ENCODE results near the gene ORC4. TPM values are rescaled to one million over a fixed set of nuclear protein-coding genes. Genes with fewer than 3 reads are reported as not detected.

Gene ORC4
- total RNA-seq, 1 experiment from 2014 or later = 84.6 TPM

DNA sequence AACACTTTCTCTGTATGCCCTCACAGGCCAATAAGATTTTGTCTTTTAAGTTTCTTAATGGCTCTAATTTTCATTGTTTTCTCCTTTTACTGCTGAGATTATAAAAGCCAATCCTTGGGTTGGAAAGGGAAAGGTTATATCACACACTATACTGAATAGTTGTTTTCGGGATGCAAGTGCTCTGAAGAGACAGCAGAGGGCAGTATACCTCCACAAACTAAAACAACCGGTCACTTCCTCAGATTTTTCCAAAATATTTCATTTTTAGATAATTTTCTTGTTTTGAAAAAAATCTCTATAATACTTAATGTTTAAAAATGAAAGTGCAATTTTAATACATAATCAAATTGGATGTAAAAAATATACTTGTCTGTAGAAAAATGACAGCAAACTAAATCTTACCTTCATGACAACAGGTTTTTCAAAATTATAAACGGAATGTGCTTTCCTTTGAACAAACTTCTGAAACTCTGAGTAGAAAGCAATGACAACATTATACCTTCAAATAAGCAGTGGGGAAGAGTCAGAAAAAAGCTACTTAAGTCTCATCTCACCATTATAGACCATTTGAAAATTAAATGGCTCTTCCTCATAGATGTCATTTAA, 82.7 kb downstream of the ORC4 start:
- DNase-seq (ENCODE audit: extremely low read depth, low read depth) = peak; percentile 38

GRCh38 chr2:147934881-147935620, 85.5 kb downstream of the ORC4 start:
- no peak for DNase-seq (ENCODE audit: extremely low read depth, low read depth)

GRCh38 chr2:147933931-147934330, 86.6 kb downstream of the ORC4 start:
- DNase-seq (ENCODE audit: extremely low read depth, low read depth) = no peak

DNA sequence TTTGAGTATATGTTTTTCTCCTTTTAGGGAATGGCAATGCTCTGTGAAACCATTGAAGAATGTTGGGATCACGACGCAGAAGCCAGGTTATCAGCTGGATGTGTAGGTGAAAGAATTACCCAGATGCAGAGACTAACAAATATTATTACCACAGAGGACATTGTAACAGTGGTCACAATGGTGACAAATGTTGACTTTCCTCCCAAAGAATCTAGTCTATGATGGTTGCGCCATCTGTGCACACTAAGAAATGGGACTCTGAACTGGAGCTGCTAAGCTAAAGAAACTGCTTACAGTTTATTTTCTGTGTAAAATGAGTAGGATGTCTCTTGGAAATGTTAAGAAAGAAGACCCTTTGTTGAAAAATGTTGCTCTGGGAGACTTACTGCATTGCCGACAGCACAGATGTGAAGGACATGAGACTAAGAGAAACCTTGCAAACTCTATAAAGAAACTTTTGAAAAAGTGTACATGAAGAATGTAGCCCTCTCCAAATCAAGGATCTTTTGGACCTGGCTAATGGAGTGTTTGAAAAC, 93.4 kb downstream of the ORC4 start:
- DNase-seq (ENCODE audit: extremely low read depth, low read depth) = no peak

DNA sequence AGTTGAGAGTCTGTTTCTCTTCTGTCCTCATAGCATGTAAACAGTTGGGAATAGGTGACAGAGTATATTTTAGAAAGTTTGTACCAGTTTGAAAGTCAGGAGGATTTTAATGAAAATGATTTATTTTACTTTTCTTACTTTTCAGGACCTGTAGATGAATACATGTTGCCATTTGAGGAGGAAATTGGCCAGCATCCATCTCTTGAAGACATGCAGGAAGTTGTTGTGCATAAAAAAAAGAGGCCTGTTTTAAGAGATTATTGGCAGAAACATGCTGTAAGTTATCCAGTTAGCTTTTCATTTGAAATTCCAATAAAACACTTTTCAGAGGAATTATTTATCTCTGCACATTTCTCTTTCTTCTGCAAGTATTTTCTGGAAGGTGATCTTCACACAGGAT, 94.7 kb downstream of the ORC4 start:
- DNase-seq (ENCODE audit: extremely low read depth, low read depth) = no peak

GRCh38 chr2:147924647-147925046, 95.9 kb downstream of the ORC4 start:
- no peak for DNase-seq (ENCODE audit: extremely low read depth, low read depth)

DNA sequence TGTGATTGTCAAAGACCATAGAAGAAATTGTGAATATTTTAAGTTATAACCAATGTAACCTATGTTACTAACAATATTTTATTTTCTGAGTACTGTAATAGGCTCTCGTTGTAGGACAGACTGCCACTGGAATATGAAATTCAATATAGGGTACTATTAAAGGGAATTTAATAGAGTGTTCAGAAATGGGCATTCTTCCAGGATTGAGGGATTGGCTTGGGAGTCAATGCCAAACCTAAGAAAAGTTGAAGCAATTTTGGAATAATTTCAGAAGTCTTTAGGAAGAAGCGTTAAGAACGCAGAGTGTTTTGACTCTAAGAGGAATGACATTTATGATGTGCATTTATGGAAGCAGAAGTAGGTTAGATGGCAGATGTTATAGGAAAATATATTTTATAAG, 96.7 kb downstream of the ORC4 start:
- no peak for DNase-seq (ENCODE audit: extremely low read depth, low read depth)

DNA sequence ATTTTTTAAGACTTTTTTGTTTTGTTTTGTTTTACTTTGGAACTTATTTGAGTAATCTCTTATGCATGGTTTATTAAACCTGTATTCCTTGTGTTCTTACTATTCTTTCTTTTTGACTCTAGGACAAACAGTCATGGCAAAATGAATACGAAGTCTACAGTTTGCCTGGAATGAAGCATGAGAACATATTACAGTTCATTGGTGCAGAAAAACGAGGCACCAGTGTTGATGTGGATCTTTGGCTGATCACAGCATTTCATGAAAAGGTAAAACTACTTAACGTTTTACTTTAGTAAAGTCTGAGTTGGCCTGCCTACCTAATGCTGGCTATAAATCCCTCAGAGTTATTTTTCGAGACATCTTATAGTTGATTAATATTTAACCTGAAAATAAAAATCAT, 103.4 kb downstream of the ORC4 start:
- DNase-seq (ENCODE audit: extremely low read depth, low read depth) = no peak

DNA sequence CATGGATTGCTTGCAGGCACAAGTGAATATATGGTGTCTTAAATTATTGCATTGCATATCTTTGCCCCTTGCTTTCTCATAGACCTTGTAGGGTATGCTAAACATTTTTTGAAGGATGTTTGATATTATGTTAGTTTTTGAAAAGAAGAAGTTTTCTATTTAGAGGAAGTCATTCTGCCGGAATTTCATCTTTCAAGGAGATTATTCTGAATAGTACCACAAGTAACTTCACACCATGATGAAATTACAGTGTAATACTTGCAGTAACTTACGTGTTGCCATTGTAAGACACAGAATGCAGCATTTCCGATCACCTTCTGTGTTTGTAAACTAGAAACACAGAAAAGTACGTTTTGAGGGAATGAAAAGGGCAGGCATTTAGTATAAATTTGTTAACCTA, 103.8 kb downstream of the ORC4 start:
- DNase-seq (ENCODE audit: extremely low read depth, low read depth) = peak; percentile 20

DNA sequence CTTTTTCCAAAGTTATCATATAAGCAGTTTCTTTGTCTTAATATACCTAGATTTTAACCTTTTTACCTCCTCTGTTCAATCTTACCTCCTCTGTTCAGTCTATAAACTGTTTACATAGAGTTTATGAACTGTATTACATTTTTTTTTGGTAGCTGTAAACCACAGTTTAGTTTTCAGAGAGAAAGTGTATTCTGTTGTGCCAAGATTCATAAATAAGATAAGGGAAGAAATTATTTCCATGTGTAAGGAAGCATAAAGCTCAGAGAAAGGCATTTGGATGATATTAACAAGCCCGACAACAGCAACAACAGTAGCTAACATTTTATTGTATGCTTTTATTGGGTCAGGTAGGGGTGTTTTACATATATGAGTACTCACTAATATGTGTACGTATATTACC, 104.5 kb downstream of the ORC4 start:
- DNase-seq (ENCODE audit: extremely low read depth, low read depth) = no peak

DNA sequence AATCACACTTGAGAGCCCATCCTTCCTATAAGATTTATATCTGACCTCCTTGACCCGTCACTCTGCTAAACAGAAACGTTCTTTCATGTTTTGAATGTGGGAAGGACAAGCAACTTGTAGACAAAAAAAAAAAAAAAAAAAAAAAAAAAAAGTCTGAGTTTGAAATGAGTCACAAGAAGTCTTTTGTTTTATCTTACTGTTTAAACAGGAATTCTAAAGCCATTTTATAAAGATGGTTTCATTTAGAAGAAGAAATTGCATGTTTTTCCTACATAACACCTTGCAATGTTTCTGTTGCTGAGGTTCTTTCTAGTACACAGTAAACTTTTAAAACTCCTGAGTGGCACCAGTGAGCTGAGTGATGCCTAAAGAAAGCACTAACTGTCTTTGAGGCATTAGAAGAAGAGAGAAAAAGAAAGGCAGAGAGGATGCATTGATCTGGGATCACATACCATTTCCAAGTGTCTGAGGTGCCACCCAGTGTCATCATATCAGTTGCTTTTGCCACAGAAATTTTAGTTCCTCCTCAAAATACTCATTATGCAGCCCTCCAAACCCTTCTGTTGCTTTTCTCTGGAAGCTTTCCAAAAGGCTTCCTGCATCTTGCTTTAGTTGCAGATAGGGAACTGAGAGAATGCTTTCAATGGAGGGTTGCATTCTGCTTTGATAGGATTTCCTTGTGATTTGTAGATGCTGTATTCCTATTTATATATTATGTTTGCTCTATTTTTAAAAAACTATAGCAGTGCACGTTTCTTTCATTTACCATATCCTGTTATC, 106.6 kb downstream of the ORC4 start:
- no peak for DNase-seq (ENCODE audit: extremely low read depth, low read depth)

- DNase-seq (ENCODE audit: extremely low read depth, low read depth) = peak; percentile 61
Measured at GRCh38 chr2:147910990-147911473, 109.5 kb downstream of the ORC4 start.

DNA sequence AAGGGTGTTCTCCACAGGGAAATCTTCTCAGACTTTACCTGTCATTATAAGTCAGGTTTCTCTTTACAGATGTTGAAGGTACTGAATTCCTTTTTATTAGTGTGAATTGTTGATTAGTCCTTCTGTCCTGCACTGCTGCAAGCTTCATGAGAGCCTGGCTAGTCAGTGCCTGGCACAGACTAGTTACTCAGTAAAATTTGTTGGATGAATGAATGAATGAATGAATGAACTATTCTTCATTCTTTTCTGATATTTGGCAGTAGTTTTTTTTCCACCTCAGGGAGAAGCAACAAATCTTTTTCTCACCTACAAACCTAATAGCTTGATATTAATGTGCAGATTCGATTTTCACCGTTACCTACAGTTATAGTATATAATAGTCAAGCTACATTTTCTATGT, 111.4 kb downstream of the ORC4 start:
- no peak for DNase-seq (ENCODE audit: extremely low read depth, low read depth)

GRCh38 chr2:147904051-147904450, 116.5 kb downstream of the ORC4 start:
- DNase-seq (ENCODE audit: extremely low read depth, low read depth) = no peak

DNA sequence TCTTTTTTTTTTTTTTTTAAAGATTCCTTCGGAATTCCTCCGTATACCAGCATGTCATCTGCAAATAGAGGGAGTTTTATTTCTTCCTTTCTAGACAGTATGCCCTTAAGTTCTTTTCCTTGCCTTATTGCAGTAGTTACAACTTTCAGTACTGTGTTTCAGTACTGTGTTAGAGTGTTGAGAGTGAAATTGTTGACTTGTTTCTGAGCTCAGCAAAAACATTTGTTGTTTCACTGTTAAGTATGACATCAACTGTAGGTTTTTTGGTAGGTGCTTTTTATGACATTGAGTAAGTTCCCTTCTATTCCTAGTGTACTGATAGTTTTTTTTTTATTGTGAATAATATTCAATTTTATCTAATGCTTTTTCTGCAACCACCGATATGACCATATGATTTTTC, 131.9 kb downstream of the ORC4 start:
- DNase-seq (ENCODE audit: extremely low read depth, low read depth) = no peak

DNA sequence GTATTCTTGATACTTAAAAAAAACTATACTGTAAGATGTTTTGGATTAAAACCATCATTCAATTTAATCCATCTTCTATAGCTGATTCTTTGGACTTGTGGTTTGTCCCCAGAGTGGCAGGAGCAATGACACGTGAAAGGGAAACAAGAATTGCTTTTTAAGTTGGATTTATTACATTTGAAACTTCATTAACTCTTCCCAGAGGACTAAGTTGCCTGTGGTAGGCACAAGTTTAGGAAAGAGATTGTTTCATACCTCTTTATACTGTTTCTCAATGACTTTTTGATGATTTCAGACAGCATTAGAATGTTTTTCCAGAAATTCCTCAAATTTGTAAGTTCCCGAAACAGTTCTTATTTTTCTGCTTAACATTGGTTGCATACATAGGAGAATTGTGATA, 134.4 kb downstream of the ORC4 start:
- no peak for DNase-seq (ENCODE audit: extremely low read depth, low read depth)

DNA sequence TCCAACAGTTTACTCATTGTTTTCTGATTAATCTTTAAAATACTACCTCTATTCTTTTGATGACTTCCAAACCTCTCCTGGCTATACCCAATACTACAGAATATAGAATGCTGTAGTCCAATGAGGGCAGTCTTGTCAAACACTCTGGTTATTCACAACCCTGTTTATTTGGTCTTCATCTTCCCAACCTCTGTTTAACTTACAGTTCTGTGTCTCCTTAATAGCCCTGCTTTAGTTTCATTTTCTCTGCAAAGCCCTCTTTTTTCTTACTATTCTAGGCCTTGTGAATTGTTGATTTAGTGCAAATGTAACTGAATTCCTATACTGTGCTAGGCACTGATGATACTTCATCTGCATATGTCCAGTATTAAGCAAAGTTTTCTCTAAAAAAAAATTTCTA, 135.7 kb downstream of the ORC4 start:
- no peak for DNase-seq (ENCODE audit: extremely low read depth, low read depth)

- no peak for DNase-seq (ENCODE audit: extremely low read depth, low read depth)
Measured at GRCh38 chr2:147882631-147883030, 137.9 kb downstream of the ORC4 start.
